B cell (primary cell): Measurements from ENCODE around the gene LRPPRC. TPM values are rescaled to one million over a fixed set of nuclear protein-coding genes. Genes with fewer than 3 reads are reported as not detected.

Experiments
- ATAC-seq: fragments of 200-7000 bp; cut with Tn5 transposase; one replicate; pipeline ENCODE4 v1.10.0; 2021; ENCODE audit warnings: low read depth, mild to moderate bottlenecking, moderate number of reproducible peaks, moderate library complexity
- CTCF ChIA-PET: fragments of 350-600 bp; sonication (Branson Sonifier 250); formaldehyde crosslinking; loops from one replicate; lab custom pipeline; 2021; ENCODE audit warnings: antibody characterized with exemption, inconsistent platforms; lab: Charles Lee
- POLR2A ChIA-PET: fragments of 350-600 bp; sonication (Branson Sonifier 250); formaldehyde crosslinking; loops from one replicate; lab custom pipeline; 2021; ENCODE audit warnings: antibody characterized with exemption; lab: Charles Lee
- DNase-seq: peaks from one replicate; pipeline ENCODE4 v3.0.0; 2013
- H2AFZ ChIP-seq: 2 replicates; pipeline ENCODE4 v1.6.1; 2012; ENCODE audit warnings: mild to moderate bottlenecking, low read depth, low read length; ENCODE audit not compliant: insufficient read depth, poor library complexity, severe bottlenecking
- H3K27ac ChIP-seq, 2 donors: 1 replicate in 1 of 2; 2 replicates in 1 of 2; pipeline ENCODE4 v1.5.1; 2012 to 2013; ENCODE audit warnings: low read length in 2 of 2, mild to moderate bottlenecking in 2 of 2, moderate library complexity in 1 of 2
- H3K27me3 ChIP-seq, 4 experiments: fragments of 200-600 bp in 1 of 4; sonication (generic) in 1 of 4; replicated peaks in 1 of 4; 1 replicate in 2 of 4; 2 replicates in 2 of 4; pipeline versions ENCODE4 v1.6.1 to v1.7.0; 2013 to 2016; ENCODE audit warnings: low read length in 3 of 4, mild to moderate bottlenecking in 2 of 4, mixed read lengths in 1 of 4, moderate library complexity in 1 of 4; ENCODE audit not compliant: insufficient read depth in 4 of 4, control insufficient read depth in 3 of 4; ENCODE audit errors: control extremely low read depth in 1 of 4
- H3K36me3 ChIP-seq, 2 experiments: replicated peaks in 1 of 2; 1 replicate in 1 of 2; 2 replicates in 1 of 2; pipeline versions ENCODE4 v1.6.1 to v1.7.1; 2013; ENCODE audit warnings: low read length in 1 of 2; ENCODE audit not compliant: insufficient read depth in 2 of 2, control insufficient read depth in 1 of 2; ENCODE audit errors: control extremely low read depth in 1 of 2, extremely low read depth in 1 of 2
- H3K4me1 ChIP-seq, 2 donors: fragments of 200-600 bp in 1 of 2; sonication (generic) in 1 of 2; 1 replicate in 1 of 2; 2 replicates in 1 of 2; pipeline versions ENCODE4 v1.5.1 to v1.6.1; 2013 to 2017; ENCODE audit warnings: low read length in 2 of 2; ENCODE audit not compliant: control insufficient read depth in 2 of 2, insufficient read depth in 2 of 2
- H3K4me2 ChIP-seq: replicated peaks from 2 replicates; pipeline ENCODE3; 2012; ENCODE audit warnings: mild to moderate bottlenecking, low read depth, low read length; ENCODE audit not compliant: poor library complexity, severe bottlenecking
- H3K4me3 ChIP-seq, 5 experiments: fragments of 200-600 bp in 1 of 5; sonication (generic) in 1 of 5; 1 replicate in 3 of 5; 2 replicates in 2 of 5; pipeline versions ENCODE4 v1.5.1 to v1.7.0; 2011 to 2016; ENCODE audit warnings: low read length in 4 of 5, mild to moderate bottlenecking in 4 of 5, low read depth in 2 of 5, control low read depth in 1 of 5, moderate library complexity in 1 of 5; ENCODE audit not compliant: insufficient read depth in 1 of 5; ENCODE audit errors: control extremely low read depth in 1 of 5, extremely low read depth in 1 of 5
- H3K79me2 ChIP-seq: fragments of 200-600 bp; sonication (generic); one replicate; pipeline ENCODE4 v1.6.0; 2016; ENCODE audit warnings: low read length; ENCODE audit not compliant: control insufficient read depth, insufficient read depth
- H3K9ac ChIP-seq: fragments of 200-600 bp; sonication (generic); 2 replicates; pipeline ENCODE4 v1.6.1; 2017; ENCODE audit warnings: mild to moderate bottlenecking, low read length, moderate library complexity
- H3K9me3 ChIP-seq, 3 donors: one replicate each; pipeline versions ENCODE4 v1.6.1 to v1.7.1; 2013; ENCODE audit warnings: low read length in 2 of 3; ENCODE audit not compliant: control insufficient read depth in 2 of 3, insufficient read depth in 1 of 3; ENCODE audit errors: control extremely low read depth in 1 of 3
- H4K20me1 ChIP-seq: 2 replicates; pipeline ENCODE4 v1.6.0; 2012; ENCODE audit warnings: mild to moderate bottlenecking, low read length; ENCODE audit not compliant: insufficient read depth, control insufficient read depth, poor library complexity, severe bottlenecking
- H3K27ac Mint-ChIP-seq: one replicate; pipeline ENCODE4 v1.8.0; 2021; ENCODE audit warnings: mixed read lengths
- H3K27me3 Mint-ChIP-seq: one replicate; pipeline ENCODE4 v1.8.0; 2021; ENCODE audit warnings: mixed read lengths
- H3K4me1 Mint-ChIP-seq: one replicate; pipeline ENCODE4 v1.8.0; 2021; ENCODE audit warnings: mixed read lengths
- H3K4me3 Mint-ChIP-seq: one replicate; pipeline ENCODE4 v1.8.0; 2021; ENCODE audit warnings: mixed read lengths
- H3K9me3 Mint-ChIP-seq: one replicate; pipeline ENCODE4 v1.8.0; 2022; ENCODE audit warnings: mixed read lengths; ENCODE audit not compliant: insufficient read depth
- EZH2 ChIP-seq: IDR thresholded peaks from 2 replicates; pipeline ENCODE4 v1.6.1; 2012; ENCODE audit warnings: borderline replicate concordance, low read depth, mild to moderate bottlenecking, moderate library complexity, low read length; ENCODE audit not compliant: insufficient read depth, poor library complexity, severe bottlenecking
- WGBS: methylation state at CpG from one replicate; pipeline ENCODE4 v1.1.5; 2013; ENCODE audit warnings: missing lambda C conversion rate; ENCODE audit not compliant: insufficient coverage; 5-methylcytosine and 5-hydroxymethylcytosine counted together
- intact Hi-C: fragments of 100-400 bp; cut with micrococcal nuclease; formaldehyde crosslinking; loops from one replicate; pipeline ENCODE4 v1.10.0; 2022
- polyA plus RNA-seq: library from polyadenylated mRNA; depleted of rRNA; stranded (reverse); fragments of >200 nt; gene quantifications from 2 replicates; pipeline ENCODE4 v1.2.3, GENCODE V29; 2012
- total RNA-seq, 2 donors: library from RNA; stranded (reverse); fragments of 120-200 nt in 1 of 2; gene quantifications; 1 replicate in 1 of 2; 2 replicates in 1 of 2; pipeline versions ENCODE4 v1.2.3 to v1.2.4, GENCODE V29; 2013 to 2022
- TF ChIP-seq, protein P1 (sequence below): fragments of 200-600 bp; IDR thresholded peaks from one replicate; pipeline ENCODE4 v1.8.0; 2022; ENCODE audit warnings: antibody characterized with exemption, mild to moderate bottlenecking

The LRPPRC gene
- total and polyA plus RNA-seq, 2 donors (not counting 1 experiment from before 2014, with no cell fraction given), result 17.6 to 75.6 TPM

DNA sequence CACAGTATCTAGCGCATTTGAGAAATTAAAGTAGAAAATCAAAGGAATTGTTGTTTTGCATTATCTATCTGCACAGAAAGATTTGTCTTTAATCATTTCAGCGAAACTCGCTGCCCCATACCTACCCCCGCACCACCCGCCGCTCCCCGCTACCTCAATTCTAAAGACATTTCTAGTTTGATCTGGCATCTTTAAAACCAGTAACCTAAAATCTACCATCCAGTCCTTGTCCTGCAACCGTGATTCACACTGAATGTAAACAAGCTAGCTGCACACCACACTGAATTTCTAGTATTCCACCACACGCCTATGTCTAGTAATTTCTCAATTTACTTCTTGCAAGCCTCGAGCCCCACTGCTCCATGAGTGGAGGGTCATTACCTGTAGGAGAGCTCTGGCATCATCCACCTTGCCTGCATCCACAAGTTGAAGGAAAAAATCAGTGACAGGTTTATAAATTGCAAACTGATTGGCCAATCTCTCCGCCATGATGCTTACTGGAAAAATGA lies 96.9 kb downstream of the LRPPRC start:
- H3K4me3 ChIP-seq, result no peak overlapping the region
- WGBS, result 93% methylated on average over 9 of the region's 11 CpGs
- no peak overlapping the region for H2AFZ ChIP-seq
- TF ChIP-seq EZH2, result no peak
- TF ChIP-seq, protein P1, sequence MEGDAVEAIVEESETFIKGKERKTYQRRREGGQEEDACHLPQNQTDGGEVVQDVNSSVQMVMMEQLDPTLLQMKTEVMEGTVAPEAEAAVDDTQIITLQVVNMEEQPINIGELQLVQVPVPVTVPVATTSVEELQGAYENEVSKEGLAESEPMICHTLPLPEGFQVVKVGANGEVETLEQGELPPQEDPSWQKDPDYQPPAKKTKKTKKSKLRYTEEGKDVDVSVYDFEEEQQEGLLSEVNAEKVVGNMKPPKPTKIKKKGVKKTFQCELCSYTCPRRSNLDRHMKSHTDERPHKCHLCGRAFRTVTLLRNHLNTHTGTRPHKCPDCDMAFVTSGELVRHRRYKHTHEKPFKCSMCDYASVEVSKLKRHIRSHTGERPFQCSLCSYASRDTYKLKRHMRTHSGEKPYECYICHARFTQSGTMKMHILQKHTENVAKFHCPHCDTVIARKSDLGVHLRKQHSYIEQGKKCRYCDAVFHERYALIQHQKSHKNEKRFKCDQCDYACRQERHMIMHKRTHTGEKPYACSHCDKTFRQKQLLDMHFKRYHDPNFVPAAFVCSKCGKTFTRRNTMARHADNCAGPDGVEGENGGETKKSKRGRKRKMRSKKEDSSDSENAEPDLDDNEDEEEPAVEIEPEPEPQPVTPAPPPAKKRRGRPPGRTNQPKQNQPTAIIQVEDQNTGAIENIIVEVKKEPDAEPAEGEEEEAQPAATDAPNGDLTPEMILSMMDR, result no peak
- H3K27ac ChIP-seq, result no peak overlapping the region
- H3K9ac ChIP-seq, result no peak overlapping the region
- H3K9me3 Mint-ChIP-seq, result no peaks in the 10 kb centered on the region
- no peaks in the 10 kb centered on the region for H3K4me1 ChIP-seq
- no peak overlapping the region for H3K27ac Mint-ChIP-seq
- ATAC-seq, result no peak
- H3K36me3 ChIP-seq, result peaks cover 17 to 52% of the 10 kb centered on the region in 2 experiments
- no peaks in the 10 kb centered on the region for H3K9me3 ChIP-seq
- no peak for DNase-seq
- intact Hi-C loops, result no loop called here
- H3K79me2 ChIP-seq, result no peaks in the 10 kb centered on the region
- no peaks in the 10 kb centered on the region for H3K4me1 Mint-ChIP-seq
- POLR2A ChIA-PET, result no interaction called here
- no peaks in the 10 kb centered on the region for H3K27me3 ChIP-seq
- CTCF ChIA-PET, result no interaction called here
- H3K27me3 Mint-ChIP-seq, result no peaks in the 10 kb centered on the region
- no peaks in the 10 kb centered on the region for H4K20me1 ChIP-seq
- no peak overlapping the region for H3K4me2 ChIP-seq
- H3K4me3 Mint-ChIP-seq, result no peak overlapping the region

DNA sequence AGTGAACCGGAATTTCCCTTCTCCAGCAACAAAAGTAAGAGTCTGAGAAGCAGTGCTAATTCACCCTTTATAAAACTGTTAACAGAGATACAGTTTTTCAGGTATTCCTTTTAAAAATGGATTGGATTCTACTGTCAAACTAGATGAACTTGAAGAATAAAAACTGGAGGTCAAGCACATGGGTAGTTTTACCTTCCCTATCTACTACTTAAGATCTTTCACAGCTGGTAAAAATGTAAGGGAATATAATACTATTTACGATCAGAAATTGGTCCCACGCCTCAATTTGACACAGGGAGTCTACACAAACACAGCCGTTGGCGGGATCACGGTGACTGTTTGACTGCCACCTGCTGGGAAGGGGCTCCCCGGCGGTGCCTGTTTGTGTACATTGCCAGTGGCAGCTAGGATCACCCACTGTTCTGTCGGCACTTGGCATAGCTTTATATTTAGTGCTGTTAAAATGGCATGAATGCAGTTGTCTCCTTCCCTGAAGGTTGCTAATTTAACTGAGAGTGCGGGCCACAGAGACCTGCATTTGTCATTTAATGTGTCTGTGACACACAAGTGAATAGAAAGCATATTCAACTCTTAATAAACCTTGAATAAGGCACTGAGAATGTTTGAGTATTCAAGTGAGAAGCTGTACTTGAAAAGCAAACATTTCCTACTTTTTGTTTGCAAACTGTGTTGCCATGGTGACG lies 97.5 kb downstream of the LRPPRC start:
- DNase-seq, result no peak
- over 99% methylated on average over 9 of the region's 11 CpGs for WGBS
- no peaks in the 10 kb centered on the region for H3K27me3 ChIP-seq

More for the DNA sequence above, 97.5 kb downstream of the LRPPRC start:
- ChIA-PET POLR2A (no interaction called here), CTCF (no interaction called here)
- no peak for TF ChIP-seq EZH2
- TF ChIP-seq, protein P1, result no peak
- Mint-ChIP-seq H3K4me3 (no peak overlapping the region), H3K4me1 (no peaks in the 10 kb centered on the region), H3K27ac (no peak overlapping the region), H3K9me3 (no peaks in the 10 kb centered on the region), H3K27me3 (no peaks in the 10 kb centered on the region)
- intact Hi-C loops, result no loop called here
- Histone ChIP-seq H3K27ac (no peak overlapping the region), H2AFZ (no peak overlapping the region), H3K4me2 (no peak overlapping the region), H3K79me2 (no peaks in the 10 kb centered on the region), H3K4me1 (no peaks in the 10 kb centered on the region), H3K36me3 (peaks cover 19 to 54% of the 10 kb centered on the region in 2 experiments), H4K20me1 (no peaks in the 10 kb centered on the region), H3K4me3 (no peak overlapping the region), H3K9me3 (no peaks in the 10 kb centered on the region), H3K9ac (no peak overlapping the region)
- no peak for ATAC-seq
